ENCODE measurements around the gene RPEL1. TPM values are rescaled to one million over a fixed set of nuclear protein-coding genes. Genes with fewer than 3 reads are reported as not detected.

RPEL1 gene
- total RNA-seq, 1 donor from 2014 or later = not detected

DNA sequence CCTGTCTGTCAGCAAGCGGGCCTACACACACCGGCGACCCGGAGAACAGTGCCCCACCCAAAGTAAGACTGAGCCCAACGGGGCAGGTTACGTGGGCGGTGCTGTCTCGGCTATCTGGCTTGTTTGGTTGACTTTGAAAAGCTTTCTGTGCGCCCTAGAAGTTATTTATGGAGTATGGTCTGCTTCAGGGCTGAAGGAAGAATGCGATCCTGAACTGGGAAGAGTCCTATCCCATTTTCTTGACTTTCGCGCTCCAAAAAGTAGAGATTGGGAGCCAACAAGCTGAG lies 32.8 kb downstream of the RPEL1 start:
- intact Hi-C loops (cut with micrococcal nuclease) = loop anchor here (2.0 kb wide), 1 partner anchor 14 kb away; no protein-coding TSS in a partner anchor

GRCh38 chr10:103278862-103279298 lies 33.2 kb downstream of the RPEL1 start:
- intact Hi-C loops (cut with micrococcal nuclease) = loop anchor here (2.0 kb wide), 1 partner anchor 14 kb away; no protein-coding TSS in a partner anchor

DNA sequence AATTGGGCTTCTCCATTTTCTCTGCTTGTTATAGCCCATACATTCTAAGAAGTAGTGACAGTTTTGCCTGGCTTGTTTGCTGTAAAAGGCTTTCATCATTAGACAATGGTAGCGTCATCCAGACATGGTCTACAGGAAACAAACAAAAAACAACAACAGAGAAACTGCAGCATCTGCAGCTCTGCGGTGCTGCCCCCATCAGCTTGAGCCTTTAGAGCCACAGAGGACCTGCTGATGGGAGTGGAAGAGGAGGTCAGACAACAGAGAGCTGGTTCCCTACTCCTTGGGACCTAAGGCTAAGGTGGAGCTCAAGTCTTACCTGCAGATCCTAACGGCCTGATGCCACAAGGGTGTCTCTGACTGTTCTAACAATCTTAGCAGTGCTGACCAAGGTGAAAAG lies 34.3 kb downstream of the RPEL1 start:
- intact Hi-C loops (cut with micrococcal nuclease) = no loop called here

GRCh38 chr10:103280506-103280905 lies 34.8 kb downstream of the RPEL1 start:
- intact Hi-C loops (cut with micrococcal nuclease) = no loop called here

- intact Hi-C loops (cut with micrococcal nuclease) = no loop called here
Measured at GRCh38 chr10:103281753-103282152, 36.1 kb downstream of the RPEL1 start.

DNA sequence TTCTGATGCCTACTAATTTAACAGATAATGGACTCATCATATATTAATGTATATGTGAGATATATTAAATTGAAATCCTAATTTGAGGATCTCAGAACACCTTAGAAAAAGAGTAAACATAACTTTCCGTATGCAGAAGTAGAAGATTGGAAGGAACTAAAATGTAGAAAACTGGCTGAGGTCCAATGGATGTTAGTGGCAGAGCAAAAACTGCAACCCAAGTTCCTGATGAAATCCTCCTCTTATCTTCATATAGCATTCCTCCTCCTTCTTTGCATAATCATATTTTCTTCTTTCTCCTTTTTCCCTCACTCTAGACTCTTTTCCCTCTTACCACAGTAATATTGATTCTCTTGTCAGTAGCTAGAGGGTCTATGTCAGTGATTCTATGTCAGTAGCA lies 37.3 kb downstream of the RPEL1 start:
- intact Hi-C loops (cut with micrococcal nuclease) = no loop called here

DNA sequence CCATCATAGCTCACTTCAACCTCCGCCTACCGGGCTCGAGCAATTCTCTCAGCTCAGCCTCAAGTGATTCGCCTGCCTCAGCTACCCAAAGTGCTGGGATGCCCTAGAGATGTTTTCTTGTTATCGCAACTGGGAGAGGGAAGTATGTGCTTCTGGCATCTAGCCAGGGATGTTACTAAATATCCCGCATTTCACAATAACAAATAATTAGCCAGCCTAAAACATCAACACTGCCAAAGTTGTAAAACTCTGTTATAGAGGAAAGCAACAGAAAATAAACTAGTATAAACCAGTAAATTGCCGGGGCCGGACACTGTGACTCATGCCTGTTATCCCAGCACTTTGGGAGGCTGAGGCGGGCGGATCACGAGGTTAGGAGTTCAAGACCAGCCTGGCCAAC lies 38.5 kb downstream of the RPEL1 start:
- intact Hi-C loops (cut with micrococcal nuclease) = no loop called here

DNA sequence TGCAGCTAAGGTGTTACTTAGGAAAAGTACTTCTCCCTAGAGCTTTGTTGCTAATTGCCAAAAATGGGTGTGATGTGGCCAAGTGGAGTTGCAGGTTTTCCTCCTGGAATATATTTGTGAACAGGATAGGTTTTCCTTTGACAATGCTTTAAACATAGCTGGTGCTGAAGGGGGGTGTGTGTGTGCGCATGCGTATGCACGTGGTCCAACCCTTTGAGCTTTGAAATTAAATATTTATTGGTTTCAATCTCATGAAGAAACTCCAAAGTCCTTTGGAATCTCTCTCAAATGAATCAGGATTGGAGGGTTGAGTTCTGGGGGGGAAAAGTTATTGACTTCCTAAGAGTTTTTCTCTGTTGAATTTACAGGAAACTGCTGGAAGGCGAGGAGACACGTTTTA lies 42.3 kb downstream of the RPEL1 start:
- intact Hi-C loops (cut with micrococcal nuclease) = no loop called here

DNA sequence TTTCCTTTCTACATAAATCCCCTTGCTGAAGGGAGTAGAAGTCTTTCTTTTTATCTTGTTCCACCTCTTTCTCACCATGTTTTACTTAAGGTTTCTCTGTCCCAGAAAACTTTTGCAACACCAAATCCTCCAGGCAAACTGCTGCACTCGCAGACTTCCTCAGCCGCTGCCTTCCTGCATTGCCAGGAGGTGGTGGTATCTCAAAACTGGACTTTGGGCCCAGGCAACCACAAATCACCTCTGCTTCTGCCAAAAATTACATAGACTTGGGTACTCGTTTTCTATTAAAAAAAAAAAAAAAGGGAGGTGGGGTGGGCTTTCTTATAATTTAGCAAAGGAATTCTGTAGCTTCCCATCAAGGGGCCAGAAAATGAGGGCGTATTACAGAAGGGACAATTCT lies 45.9 kb downstream of the RPEL1 start:
- intact Hi-C loops (cut with micrococcal nuclease) = no loop called here

DNA sequence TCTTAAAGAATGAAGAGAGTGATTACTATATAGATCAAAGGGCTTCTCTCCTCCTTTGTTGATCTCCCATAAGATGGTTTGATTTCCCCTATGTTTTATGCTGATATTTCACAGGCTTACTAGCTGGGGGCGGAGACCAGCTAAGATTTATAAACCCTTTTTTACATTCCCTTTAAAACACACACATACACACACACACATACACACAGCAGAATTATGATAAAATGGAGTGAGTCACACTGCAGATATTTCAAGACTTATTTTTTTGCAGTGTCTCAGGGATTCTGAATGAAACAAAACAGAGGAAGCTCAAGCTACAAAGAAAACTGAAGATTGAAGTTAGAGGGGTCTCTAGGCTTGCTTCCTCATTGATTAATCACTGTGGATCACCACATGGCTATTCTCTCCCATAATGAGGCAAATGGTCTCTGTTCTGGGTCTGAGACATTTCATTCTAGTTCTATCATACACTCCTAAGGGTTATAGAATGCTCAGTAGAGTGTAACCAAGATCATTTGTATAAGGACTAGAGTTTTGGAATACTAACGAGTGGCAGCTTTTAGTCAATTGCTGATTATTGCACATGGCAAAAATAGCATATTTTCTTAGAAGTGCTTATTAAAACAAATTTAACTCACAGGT lies 49.8 kb downstream of the RPEL1 start:
- intact Hi-C loops (cut with micrococcal nuclease) = no loop called here

Other genes starting within 250 kb of the RPEL1 start
- gene NT5C2, start 52.6 kb upstream of the RPEL1 start, total RNA-seq = 71.7 and 77.0 TPM in 2 replicates
- gene INA, start 31.3 kb downstream of the RPEL1 start, total RNA-seq = 0.25 and 0.27 TPM in 2 replicates
- 12.6 and 13.6 TPM in 2 replicates for gene PCGF6, start 105.3 kb downstream of the RPEL1 start, total RNA-seq
- gene TAF5, start 122.1 kb downstream of the RPEL1 start, total RNA-seq = 10.3 and 11.2 TPM in 2 replicates
- 318 and 323 TPM in 2 replicates for gene ATP5MK, start 150.6 kb downstream of the RPEL1 start, total RNA-seq
- 56.0 and 60.1 TPM in 2 replicates for gene PDCD11, start 150.7 kb downstream of the RPEL1 start, total RNA-seq
- gene CALHM2, start 206.5 kb downstream of the RPEL1 start, total RNA-seq = 78.3 and 80.0 TPM in 2 replicates
- 0.25 and 0.27 TPM in 2 replicates for gene CALHM1, start 213.0 kb downstream of the RPEL1 start, total RNA-seq
- gene CALHM3, start 233.4 kb downstream of the RPEL1 start, total RNA-seq = 0.14 TPM in 1 of 2 replicates, not detected in the other
- gene NEURL1, start 247.8 kb downstream of the RPEL1 start, total RNA-seq = 1.5 TPM in 2 replicates